RWPE1 (cell line): Measurements from ENCODE around the gene MEPE.

Source experiments
- CTCF ChIA-PET: fragments of 350-600 bp; sonication (Branson Sonifier 250); formaldehyde crosslinking; extraction: SDS; loops from one replicate; lab custom pipeline; 2021; lab: Yijun Ruan, JAX
- POLR2A ChIA-PET: fragments of 400-600 bp; formaldehyde crosslinking; extraction: SDS; loops from one replicate; lab custom pipeline; 2020; ENCODE audit warnings: antibody characterized with exemption; ENCODE audit not compliant: low non-redundant PET; lab: Yijun Ruan, JAX
- DNase-seq: peaks from one replicate; pipeline ENCODE4 v3.0.0; 2012; ENCODE audit warnings: low spot score
- H3K27ac ChIP-seq: fragments of 450-650 bp; 2 replicates; pipeline ENCODE4 v1.5.1; 2017
- TF ChIP-seq, protein P1 (sequence below): fragments of 450-650 bp; conservative IDR thresholded peaks from 2 replicates; pipeline ENCODE4 v1.5.1; 2017; ENCODE audit warnings: low read depth, mild to moderate bottlenecking

MEPE gene, protein sequence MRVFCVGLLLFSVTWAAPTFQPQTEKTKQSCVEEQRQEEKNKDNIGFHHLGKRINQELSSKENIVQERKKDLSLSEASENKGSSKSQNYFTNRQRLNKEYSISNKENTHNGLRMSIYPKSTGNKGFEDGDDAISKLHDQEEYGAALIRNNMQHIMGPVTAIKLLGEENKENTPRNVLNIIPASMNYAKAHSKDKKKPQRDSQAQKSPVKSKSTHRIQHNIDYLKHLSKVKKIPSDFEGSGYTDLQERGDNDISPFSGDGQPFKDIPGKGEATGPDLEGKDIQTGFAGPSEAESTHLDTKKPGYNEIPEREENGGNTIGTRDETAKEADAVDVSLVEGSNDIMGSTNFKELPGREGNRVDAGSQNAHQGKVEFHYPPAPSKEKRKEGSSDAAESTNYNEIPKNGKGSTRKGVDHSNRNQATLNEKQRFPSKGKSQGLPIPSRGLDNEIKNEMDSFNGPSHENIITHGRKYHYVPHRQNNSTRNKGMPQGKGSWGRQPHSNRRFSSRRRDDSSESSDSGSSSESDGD

DNA sequence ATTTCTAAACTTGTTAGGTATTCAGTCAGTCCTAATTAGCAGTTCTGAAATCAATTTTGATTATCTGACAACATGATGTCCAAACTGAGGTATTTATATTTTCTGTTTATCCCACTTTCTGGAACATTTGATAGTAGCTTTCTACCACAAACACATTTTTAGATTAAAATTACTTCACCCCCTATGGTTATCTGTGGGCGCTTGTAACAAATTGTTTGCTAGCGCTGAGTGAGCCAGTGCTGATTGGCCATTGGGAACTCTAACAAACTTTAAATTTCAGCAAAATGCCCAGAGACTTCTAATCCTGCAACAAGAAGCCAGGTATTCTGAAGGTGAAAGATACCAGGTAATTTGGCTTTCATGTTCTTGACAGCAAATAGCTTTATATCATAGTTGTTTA, at the start of gene MEPE:
TSS of gene MEPE (plus strand) at position 301 of the 400 bp plus-strand sequence. CDS start 1,746 bp downstream, outside the sequence.
- no peak for DNase-seq
- TF ChIP-seq, protein P1, sequence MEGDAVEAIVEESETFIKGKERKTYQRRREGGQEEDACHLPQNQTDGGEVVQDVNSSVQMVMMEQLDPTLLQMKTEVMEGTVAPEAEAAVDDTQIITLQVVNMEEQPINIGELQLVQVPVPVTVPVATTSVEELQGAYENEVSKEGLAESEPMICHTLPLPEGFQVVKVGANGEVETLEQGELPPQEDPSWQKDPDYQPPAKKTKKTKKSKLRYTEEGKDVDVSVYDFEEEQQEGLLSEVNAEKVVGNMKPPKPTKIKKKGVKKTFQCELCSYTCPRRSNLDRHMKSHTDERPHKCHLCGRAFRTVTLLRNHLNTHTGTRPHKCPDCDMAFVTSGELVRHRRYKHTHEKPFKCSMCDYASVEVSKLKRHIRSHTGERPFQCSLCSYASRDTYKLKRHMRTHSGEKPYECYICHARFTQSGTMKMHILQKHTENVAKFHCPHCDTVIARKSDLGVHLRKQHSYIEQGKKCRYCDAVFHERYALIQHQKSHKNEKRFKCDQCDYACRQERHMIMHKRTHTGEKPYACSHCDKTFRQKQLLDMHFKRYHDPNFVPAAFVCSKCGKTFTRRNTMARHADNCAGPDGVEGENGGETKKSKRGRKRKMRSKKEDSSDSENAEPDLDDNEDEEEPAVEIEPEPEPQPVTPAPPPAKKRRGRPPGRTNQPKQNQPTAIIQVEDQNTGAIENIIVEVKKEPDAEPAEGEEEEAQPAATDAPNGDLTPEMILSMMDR, result no peak
- H3K27ac ChIP-seq, result no peak within 1 kb of the TSS
- ChIA-PET CTCF (no interaction called here), POLR2A (no interaction called here)

- no peak for DNase-seq
- POLR2A ChIA-PET, result no interaction called here
- TF ChIP-seq, protein P1, result no peak
- CTCF ChIA-PET, result no interaction called here
- H3K27ac ChIP-seq, result no peak overlapping the region
Observed at GRCh38 chr4:87783781-87784180, 49.0 kb upstream of the MEPE start.

GRCh38 chr4:87785731-87786509, 46.8 kb upstream of the MEPE start:
- TF ChIP-seq, protein P1, result no peak
- ChIA-PET CTCF (no interaction called here), POLR2A (no interaction called here)
- no peak for DNase-seq
- H3K27ac ChIP-seq, result no peak overlapping the region

DNA sequence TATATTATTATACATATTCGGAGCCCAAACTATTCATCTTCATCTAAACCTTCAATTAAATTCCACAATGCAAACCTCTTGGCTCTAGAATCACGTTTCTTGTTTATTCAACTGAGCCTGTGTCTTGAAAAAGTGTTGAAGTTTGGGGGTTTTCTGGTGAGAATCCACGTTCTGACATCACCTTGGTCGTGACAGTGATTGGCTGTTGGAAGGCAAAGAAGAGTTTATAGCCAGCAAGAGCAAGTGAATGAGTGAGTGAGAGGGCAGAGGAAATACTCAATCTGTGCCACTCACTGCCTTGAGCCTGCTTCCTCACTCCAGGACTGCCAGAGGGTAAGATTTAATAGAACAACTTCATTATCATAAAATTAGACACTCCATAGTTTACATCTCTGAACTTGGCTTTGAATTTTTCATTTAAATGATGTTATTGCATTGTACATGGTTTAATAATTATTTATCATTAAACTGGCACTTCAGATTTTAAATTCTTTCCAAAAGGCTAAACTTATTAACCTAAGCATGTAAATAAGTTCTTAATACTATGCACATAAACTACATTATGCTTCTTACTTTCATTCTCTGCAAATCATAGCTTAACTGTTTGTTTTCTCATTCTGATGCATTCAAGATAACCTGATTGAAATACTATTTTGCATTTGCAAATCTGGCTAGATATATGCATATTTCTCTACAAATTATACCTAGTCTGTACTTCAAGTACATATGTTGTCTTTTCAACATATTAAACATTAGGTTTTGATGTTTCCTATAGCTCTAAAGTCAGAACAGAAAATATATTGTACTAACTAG, 33.3 kb upstream of the MEPE start, which contains the start of gene IBSP:
TSS of gene IBSP (plus strand) at position 254 of the 813 bp plus-strand sequence. CDS start 2,808 bp downstream, outside the sequence.
- no peak for DNase-seq

GRCh38 chr4:87802858-87803257, 29.9 kb upstream of the MEPE start:
- ChIA-PET CTCF (no interaction called here), POLR2A (no interaction called here)
- DNase-seq, result no peak
- no peak overlapping the region for H3K27ac ChIP-seq
- TF ChIP-seq, protein P1, result no peak

More for the DNA sequence above, 33.3 kb upstream of the MEPE start, which contains the start of gene IBSP:
- H3K27ac ChIP-seq, result no peak within 1 kb of the TSS
- TF ChIP-seq, protein P1, result no peak
- ChIA-PET CTCF (no interaction called here), POLR2A (no interaction called here)
